Measurements from ENCODE around the gene IGSF11.

GRCh38 chr3:118936811-118937210 lies 97.8 kb downstream of the IGSF11 start:
- TF ChIP-seq YY1 (IDR thresholded peaks at IDR 0.05; ENCODE audit: insufficient read depth, insufficient read length) = no peak
- TF ChIP-seq ZNF274 (IDR thresholded peaks at IDR 0.05; ENCODE audit: low read depth, low read length) = no peak
